Cardiac fibroblast (primary cell): ENCODE results near the gene SLIT3.
A peak's percentile ranks its signal among the peaks of the same experiment; 100 is the strongest.

Source experiments
- DNase-seq, 2 donors: peaks; one replicate each; pipeline versions ENCODE4 v3.0.0 to v3.0.0-alpha.2; 2010; ENCODE audit warnings: low read depth in 2 of 2
- H3K4me3 ChIP-seq, 2 donors: replicated peaks in 1 of 2; 1 replicate in 1 of 2; 2 replicates in 1 of 2; pipeline ENCODE4 v1.5.1; 2011; ENCODE audit warnings: low read depth in 2 of 2, low read length in 2 of 2, mild to moderate bottlenecking in 2 of 2, moderate library complexity in 1 of 2
- CTCF ChIP-seq: IDR thresholded peaks from one replicate; pipeline ENCODE4 v1.5.1; 2011; ENCODE audit warnings: low read depth, mild to moderate bottlenecking, low read length, inconsistent platforms

SLIT3 gene

GRCh38 chr5:169260896-169261569, 39.9 kb downstream of the SLIT3 start:
- no peak for DNase-seq
- no peak overlapping the region for H3K4me3 ChIP-seq
- no peak for TF ChIP-seq CTCF

GRCh38 chr5:169258372-169259000, 42.5 kb downstream of the SLIT3 start:
- no peak for TF ChIP-seq CTCF
- no peak overlapping the region for H3K4me3 ChIP-seq
- peak; percentile 24 to 59 for DNase-seq

GRCh38 chr5:169256191-169256590, 44.7 kb downstream of the SLIT3 start:
- DNase-seq: no peak
- no peak for TF ChIP-seq CTCF
- no peak overlapping the region for H3K4me3 ChIP-seq

GRCh38 chr5:169253071-169253470, 47.9 kb downstream of the SLIT3 start:
- H3K4me3 ChIP-seq: no peak overlapping the region
- no peak for DNase-seq
- no peak for TF ChIP-seq CTCF

GRCh38 chr5:169251333-169252084, 49.4 kb downstream of the SLIT3 start:
- DNase-seq: no peak
- no peak for TF ChIP-seq CTCF
- H3K4me3 ChIP-seq: no peak overlapping the region

GRCh38 chr5:169250887-169251286, 50.1 kb downstream of the SLIT3 start:
- TF ChIP-seq CTCF: no peak
- H3K4me3 ChIP-seq: no peak overlapping the region
- no peak for DNase-seq
